Endothelial cell (in vitro differentiated cells): ENCODE measurements around the gene LAG3. TPM values are rescaled to one million over a fixed set of nuclear protein-coding genes. Genes with fewer than 3 reads are reported as not detected.

ENCODE experiments used
- DNase-seq: peaks from one replicate; pipeline ENCODE4 v3.0.0; 2021; ENCODE audit warnings: low spot score
- H3K27ac Mint-ChIP-seq: one replicate; pipeline ENCODE4 v1.8.0; 2021; ENCODE audit warnings: mixed read lengths, inconsistent platforms; ENCODE audit not compliant: unreplicated experiment
- H3K27me3 Mint-ChIP-seq: one replicate; pipeline ENCODE4 v1.8.0; 2021; ENCODE audit warnings: mild to moderate bottlenecking, moderate library complexity, mixed read lengths, inconsistent platforms; ENCODE audit not compliant: unreplicated experiment
- H3K36me3 Mint-ChIP-seq: one replicate; pipeline ENCODE4 v1.8.0; 2021; ENCODE audit warnings: mild to moderate bottlenecking, low read depth, mixed read lengths, inconsistent platforms; ENCODE audit not compliant: unreplicated experiment
- H3K4me1 Mint-ChIP-seq: one replicate; pipeline ENCODE4 v1.8.0; 2021; ENCODE audit warnings: mild to moderate bottlenecking, mixed read lengths, inconsistent platforms; ENCODE audit not compliant: unreplicated experiment
- H3K4me3 Mint-ChIP-seq: one replicate; pipeline ENCODE4 v1.8.0; 2021; ENCODE audit warnings: mild to moderate bottlenecking, mixed read lengths, inconsistent platforms; ENCODE audit not compliant: unreplicated experiment
- H3K9me3 Mint-ChIP-seq: one replicate; pipeline ENCODE4 v1.8.0; 2021; ENCODE audit warnings: mixed read lengths, inconsistent platforms; ENCODE audit not compliant: unreplicated experiment
- total RNA-seq: library from RNA; stranded (reverse); fragmentation: NEBNext Ultra II Directional; extraction: Animal tissue kit (Norgen Biotek cat#: 25700); gene quantifications from one replicate; pipeline ENCODE4 v1.2.1, GENCODE V29; 2021; ENCODE audit not compliant: unreplicated experiment
- TF ChIP-seq, protein P1 (sequence below): fragments of 200-600 bp; sonication (generic); IDR thresholded peaks from one replicate; pipeline ENCODE4 v1.5.0; 2021; ENCODE audit warnings: antibody characterized with exemption; ENCODE audit not compliant: unreplicated experiment

The LAG3 gene
- total RNA-seq, 1 donor from 2014 or later: 7.6 TPM

DNA sequence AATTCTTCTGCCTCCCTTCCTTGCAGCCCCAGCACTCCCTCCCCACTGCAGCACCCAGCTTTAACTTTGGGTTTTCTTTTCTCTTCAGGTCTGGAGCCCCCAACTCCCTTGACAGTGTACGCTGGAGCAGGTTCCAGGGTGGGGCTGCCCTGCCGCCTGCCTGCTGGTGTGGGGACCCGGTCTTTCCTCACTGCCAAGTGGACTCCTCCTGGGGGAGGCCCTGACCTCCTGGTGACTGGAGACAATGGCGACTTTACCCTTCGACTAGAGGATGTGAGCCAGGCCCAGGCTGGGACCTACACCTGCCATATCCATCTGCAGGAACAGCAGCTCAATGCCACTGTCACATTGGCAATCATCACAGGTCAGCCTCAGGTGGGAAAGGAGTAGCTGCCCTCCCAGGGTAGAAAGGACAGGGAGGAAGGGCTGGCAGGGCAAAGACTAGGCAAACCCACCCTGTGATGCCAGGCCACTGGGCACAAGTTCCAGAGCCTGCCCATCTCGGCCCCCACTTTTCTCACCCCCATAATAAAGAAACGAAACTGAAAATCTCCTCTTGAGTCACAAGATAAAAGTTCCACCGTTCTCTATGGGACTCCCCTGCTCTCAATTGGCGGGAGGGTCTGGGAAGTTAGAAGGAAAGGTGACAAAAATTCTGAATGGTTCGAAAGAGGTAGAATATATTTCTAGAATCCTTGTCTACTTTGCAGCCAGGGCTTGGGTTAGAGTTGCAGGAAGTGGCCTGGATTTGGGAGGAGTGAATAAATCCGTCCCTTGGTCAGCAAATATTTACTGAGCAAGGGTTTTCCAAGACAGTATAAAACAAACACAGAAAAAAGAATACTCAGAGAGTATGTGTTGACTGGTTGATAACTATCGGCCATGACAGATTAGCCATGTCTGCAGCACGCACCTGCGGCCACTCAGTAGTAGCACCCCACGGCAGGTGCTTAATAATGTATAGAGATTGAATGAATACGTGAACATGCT, 3.2 kb downstream of the LAG3 start:
- peak overlapping the region; percentile 31 for H3K27ac Mint-ChIP-seq
- H3K9me3 Mint-ChIP-seq: no peaks in the 10 kb centered on the region
- TF ChIP-seq, protein P1, sequence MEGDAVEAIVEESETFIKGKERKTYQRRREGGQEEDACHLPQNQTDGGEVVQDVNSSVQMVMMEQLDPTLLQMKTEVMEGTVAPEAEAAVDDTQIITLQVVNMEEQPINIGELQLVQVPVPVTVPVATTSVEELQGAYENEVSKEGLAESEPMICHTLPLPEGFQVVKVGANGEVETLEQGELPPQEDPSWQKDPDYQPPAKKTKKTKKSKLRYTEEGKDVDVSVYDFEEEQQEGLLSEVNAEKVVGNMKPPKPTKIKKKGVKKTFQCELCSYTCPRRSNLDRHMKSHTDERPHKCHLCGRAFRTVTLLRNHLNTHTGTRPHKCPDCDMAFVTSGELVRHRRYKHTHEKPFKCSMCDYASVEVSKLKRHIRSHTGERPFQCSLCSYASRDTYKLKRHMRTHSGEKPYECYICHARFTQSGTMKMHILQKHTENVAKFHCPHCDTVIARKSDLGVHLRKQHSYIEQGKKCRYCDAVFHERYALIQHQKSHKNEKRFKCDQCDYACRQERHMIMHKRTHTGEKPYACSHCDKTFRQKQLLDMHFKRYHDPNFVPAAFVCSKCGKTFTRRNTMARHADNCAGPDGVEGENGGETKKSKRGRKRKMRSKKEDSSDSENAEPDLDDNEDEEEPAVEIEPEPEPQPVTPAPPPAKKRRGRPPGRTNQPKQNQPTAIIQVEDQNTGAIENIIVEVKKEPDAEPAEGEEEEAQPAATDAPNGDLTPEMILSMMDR: no peak
- H3K4me1 Mint-ChIP-seq: peaks cover 49% of the 10 kb centered on the region
- H3K36me3 Mint-ChIP-seq: peaks cover 58% of the 10 kb centered on the region
- H3K27me3 Mint-ChIP-seq: peaks cover 21% of the 10 kb centered on the region
- DNase-seq: no peak
- peak overlapping the region; percentile 56 for H3K4me3 Mint-ChIP-seq

DNA sequence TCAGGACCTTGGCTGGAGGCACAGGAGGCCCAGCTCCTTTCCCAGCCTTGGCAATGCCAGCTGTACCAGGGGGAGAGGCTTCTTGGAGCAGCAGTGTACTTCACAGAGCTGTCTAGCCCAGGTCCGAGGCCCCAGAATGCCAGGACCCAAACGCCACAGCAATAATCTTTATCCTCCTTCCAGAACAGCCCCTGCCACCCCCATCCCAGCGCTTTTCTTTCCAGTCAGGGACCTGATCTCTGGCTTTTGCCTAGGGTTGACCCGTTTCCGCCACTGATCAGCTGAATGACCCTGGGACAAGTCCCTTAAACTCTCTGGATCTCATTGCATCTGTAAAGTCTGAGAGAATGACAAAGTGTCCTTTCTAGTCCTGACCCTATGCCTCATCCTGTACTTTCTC, 5.1 kb downstream of the LAG3 start:
- DNase-seq: no peak
- TF ChIP-seq, protein P1: no peak
- no peak overlapping the region for H3K4me3 Mint-ChIP-seq
- peaks cover 15% of the 10 kb centered on the region for H3K27me3 Mint-ChIP-seq
- H3K9me3 Mint-ChIP-seq: no peaks in the 10 kb centered on the region
- H3K4me1 Mint-ChIP-seq: peaks cover 35% of the 10 kb centered on the region
- H3K27ac Mint-ChIP-seq: no peak overlapping the region
- H3K36me3 Mint-ChIP-seq: peaks cover 44% of the 10 kb centered on the region

DNA sequence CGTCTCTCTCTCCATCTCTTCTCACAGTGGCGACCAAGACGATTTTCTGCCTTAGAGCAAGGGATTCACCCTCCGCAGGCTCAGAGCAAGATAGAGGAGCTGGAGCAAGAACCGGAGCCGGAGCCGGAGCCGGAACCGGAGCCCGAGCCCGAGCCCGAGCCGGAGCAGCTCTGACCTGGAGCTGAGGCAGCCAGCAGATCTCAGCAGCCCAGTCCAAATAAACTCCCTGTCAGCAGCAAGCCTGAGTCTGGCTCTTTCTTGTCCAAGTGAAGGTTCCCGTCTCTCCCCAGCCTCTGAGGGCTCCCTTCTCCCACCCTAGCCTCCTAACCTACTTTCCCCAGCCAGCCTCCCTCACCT, 5.9 kb downstream of the LAG3 start:
- Mint-ChIP-seq H3K27ac (no peak overlapping the region), H3K4me3 (peak overlapping the region; percentile 14), H3K9me3 (no peaks in the 10 kb centered on the region), H3K4me1 (peaks cover 34% of the 10 kb centered on the region), H3K27me3 (peaks cover 15% of the 10 kb centered on the region), H3K36me3 (peaks cover 43% of the 10 kb centered on the region)
- peak; percentile 33 for DNase-seq
- TF ChIP-seq, protein P1: no peak

DNA sequence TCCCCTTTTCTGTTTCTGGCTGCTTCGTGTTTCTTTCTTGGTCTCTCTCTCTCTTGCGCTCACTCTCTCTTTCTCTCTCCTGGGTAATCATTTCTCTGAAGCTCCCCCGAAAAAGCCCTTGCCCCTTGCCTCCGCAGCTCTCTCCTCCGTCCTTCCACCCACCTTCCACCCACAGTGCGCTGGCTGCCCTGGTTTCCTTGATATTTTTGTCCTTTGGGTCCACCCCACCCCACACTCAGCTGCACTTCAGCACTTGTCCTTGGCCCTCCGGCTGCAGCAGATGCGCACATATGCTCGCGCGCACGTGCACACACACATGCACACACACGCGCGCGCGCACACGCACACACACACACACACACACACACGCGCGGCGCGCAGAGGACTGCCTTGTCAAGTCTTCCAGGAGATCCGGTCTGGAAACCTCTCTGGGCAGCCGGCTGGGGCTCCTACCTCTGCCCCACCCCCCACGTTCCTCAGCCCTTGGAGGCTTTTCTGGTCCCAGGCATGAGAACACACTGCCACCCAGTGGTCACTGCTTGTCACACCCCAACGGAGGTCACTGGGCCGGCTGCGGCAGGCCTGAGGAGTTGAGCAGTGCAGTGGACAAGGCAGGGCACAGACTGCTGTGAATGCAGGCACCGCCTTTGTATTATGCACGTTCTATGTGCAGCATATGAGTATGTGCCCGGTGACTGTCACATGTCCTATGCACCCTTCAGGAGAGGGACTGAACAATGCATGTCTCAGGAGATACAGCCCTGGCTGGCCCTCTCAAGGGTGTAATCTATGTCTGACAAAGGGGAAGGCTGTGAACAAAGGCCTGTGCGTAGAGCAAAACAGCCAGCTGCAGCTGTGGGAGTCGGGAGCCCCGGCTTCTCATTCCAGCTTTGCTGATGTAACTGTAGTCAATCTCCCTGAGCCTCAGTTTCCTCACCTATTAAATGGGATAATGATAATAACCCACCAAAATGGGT, 6.5 kb downstream of the LAG3 start:
- Mint-ChIP-seq H3K4me1 (peaks cover 34% of the 10 kb centered on the region), H3K27ac (peak overlapping the region; percentile 59), H3K9me3 (no peaks in the 10 kb centered on the region), H3K36me3 (peaks cover 45% of the 10 kb centered on the region), H3K4me3 (peak overlapping the region; percentile 14), H3K27me3 (peaks cover 15% of the 10 kb centered on the region)
- DNase-seq: peak; percentile 98
- TF ChIP-seq, protein P1: peak; percentile 88
